Activated CD8-positive, alpha-beta memory T cell treated with anti-CD3 and anti-CD28 coated beads for 4 hours (primary cell): Measurements from ENCODE around the gene TMEM178B.

Experiments
- DNase-seq, 2 donors: peaks; one replicate each; pipeline ENCODE4 v3.0.0-alpha.2; 2020; ENCODE audit warnings: low read depth in 2 of 2

TMEM178B gene

DNA sequence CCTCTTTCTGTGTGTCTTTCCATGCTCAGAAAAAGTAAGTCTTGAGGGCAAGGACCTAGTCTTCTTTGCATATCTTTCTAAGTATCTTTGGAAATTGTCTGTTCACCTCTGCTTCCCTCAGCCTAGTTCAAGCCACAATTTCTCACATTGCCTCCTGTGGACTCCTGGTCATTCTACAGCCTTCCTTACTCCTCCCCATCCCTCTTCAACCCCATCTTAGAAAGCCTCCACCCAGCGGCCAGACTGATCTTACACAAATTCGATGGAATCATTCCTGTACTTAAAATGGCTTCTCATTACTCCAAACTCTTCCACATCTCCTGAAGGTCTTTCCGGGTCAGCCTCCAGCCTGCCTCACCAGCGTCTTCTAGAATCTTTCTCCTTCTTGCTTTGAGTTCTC is 453.2 kb downstream of the TMEM178B start:
- DNase-seq, result no peak

- no peak for DNase-seq
These were observed 454.5 kb downstream of the TMEM178B start for GRCh38 chr7:141528399-141528798.
